Measurements from ENCODE around the gene MARCO. TPM values are rescaled to one million over a fixed set of nuclear protein-coding genes. Genes with fewer than 3 reads are reported as not detected.

The MARCO gene
- total RNA-seq, 1 experiment from 2014 or later: not detected

DNA sequence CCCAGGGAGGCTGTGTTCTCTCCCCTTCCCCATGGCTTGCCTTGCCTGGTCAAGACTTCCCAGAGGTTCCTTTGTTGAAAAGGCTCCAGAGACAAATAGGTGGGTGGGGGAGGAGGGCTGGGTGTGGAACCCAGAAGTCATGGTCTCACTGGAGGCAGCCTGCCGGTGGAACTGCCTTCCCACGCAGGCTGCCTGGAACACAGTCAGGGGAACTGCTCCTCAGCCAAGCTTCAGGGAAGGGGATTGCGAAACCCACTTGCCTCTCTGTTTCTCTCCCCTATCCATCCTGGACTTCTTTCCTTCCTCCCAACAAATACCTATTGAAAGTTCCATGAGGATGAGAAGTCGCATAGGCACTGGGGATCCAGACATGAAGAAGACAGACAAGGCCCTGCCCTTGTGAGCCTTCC lies 31.6 kb downstream of the MARCO start:
- H4K20me1 ChIP-seq (ENCODE audit: low read length): no peaks in the 10 kb centered on the region
- no peak overlapping the region for H2AFZ ChIP-seq (ENCODE audit: low read length)
- no peaks in the 10 kb centered on the region for H3K9me2 ChIP-seq (replicated peaks; ENCODE audit: low read length)
- no peak overlapping the region for H3K4me3 ChIP-seq (ENCODE audit: low read length)
- BruUV-seq (replicated peaks): no TSS peak
- TF ChIP-seq, protein P1, sequence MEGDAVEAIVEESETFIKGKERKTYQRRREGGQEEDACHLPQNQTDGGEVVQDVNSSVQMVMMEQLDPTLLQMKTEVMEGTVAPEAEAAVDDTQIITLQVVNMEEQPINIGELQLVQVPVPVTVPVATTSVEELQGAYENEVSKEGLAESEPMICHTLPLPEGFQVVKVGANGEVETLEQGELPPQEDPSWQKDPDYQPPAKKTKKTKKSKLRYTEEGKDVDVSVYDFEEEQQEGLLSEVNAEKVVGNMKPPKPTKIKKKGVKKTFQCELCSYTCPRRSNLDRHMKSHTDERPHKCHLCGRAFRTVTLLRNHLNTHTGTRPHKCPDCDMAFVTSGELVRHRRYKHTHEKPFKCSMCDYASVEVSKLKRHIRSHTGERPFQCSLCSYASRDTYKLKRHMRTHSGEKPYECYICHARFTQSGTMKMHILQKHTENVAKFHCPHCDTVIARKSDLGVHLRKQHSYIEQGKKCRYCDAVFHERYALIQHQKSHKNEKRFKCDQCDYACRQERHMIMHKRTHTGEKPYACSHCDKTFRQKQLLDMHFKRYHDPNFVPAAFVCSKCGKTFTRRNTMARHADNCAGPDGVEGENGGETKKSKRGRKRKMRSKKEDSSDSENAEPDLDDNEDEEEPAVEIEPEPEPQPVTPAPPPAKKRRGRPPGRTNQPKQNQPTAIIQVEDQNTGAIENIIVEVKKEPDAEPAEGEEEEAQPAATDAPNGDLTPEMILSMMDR (conservative IDR thresholded peaks at IDR 0.05; ENCODE audit: low read depth, low read length): no peak
- TF ChIP-seq EZH2phosphoT487 (IDR thresholded peaks at IDR 0.05; ENCODE audit: borderline replicate concordance, low read length): no peak
- TF ChIP-seq EZH2 (IDR thresholded peaks at IDR 0.05; ENCODE audit: low read length, unreplicated experiment): no peak
- H3K79me2 ChIP-seq (ENCODE audit: low read length): no peaks in the 10 kb centered on the region
- H3K27ac ChIP-seq (ENCODE audit: low read length): peak overlapping the region; percentile 62
- POLR2A ChIA-PET (ENCODE audit: unreplicated experiment): no interaction called here
- intact Hi-C loops (cut with micrococcal nuclease): no loop called here
- H3K27me3 ChIP-seq (ENCODE audit: low read length): no peaks in the 10 kb centered on the region
- peaks cover 33% of the 10 kb centered on the region for H3K4me1 ChIP-seq (ENCODE audit: insufficient read depth, low read length)
- no peak overlapping the region for H3K9ac ChIP-seq (ENCODE audit: low read length)
- ATAC-seq: no peak
- H3K4me2 ChIP-seq (ENCODE audit: low read length): peak overlapping the region; percentile 53
- no peaks in the 10 kb centered on the region for H3F3A ChIP-seq (ENCODE audit: low read length, unreplicated experiment)
- CTCF ChIA-PET: no interaction called here
- H3K9me3 ChIP-seq (ENCODE audit: low read length): no peaks in the 10 kb centered on the region
- no peaks in the 10 kb centered on the region for H3K36me3 ChIP-seq (ENCODE audit: low read depth, low read length)
- peak; percentile 22 for DNase-seq

DNA sequence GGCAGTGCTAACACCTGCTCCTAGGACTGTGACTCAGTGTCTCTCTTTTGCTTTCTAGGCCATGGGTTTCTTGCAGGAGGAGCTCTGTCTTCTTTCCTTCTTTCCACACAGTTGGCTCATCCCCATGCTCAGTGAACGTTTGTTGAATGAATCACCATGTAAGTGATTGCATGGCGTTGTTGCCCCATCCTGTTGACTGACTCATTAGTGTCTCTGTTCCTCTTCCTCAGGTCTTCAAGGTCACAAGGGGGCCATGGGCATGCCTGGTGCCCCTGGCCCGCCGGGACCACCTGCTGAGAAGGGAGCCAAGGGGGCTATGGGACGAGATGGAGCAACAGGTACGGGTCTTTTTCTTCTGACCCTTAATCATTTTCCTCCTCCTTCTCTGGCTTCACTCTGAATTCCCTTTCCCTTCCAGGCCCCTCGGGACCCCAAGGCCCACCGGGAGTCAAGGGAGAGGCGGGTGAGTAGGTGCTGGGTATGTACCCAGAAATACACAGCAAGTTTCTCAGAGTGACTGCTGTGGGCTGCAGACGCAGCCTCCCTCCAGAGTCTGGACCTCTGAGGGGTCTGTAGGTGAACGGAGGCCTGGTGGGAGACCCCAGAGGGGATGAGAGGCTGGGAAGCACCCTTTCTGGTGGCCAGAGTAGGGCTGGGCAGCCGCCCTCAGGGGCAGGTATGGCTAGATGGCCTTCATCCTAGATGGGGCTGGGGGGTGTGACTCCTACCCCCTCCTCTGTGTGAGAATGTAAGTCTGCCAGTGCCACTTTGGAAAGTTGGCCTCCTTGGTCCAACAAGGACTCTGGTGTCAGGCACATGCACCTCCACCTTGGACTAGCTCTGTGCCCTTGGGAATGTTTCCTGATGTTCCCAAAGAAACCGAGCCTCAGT lies 32.4 kb downstream of the MARCO start:
- DNase-seq: peak; percentile 80
- no TSS peak for BruUV-seq (replicated peaks)
- Histone ChIP-seq H3K36me3 (ENCODE audit: low read depth, low read length) (no peaks in the 10 kb centered on the region), H3F3A (ENCODE audit: low read length, unreplicated experiment) (no peaks in the 10 kb centered on the region), H3K9ac (ENCODE audit: low read length) (no peak overlapping the region), H3K9me2 (replicated peaks; ENCODE audit: low read length) (no peaks in the 10 kb centered on the region), H2AFZ (ENCODE audit: low read length) (no peak overlapping the region), H3K4me1 (ENCODE audit: insufficient read depth, low read length) (peaks cover 33% of the 10 kb centered on the region), H3K27me3 (ENCODE audit: low read length) (no peaks in the 10 kb centered on the region), H3K27ac (ENCODE audit: low read length) (peak overlapping the region; percentile 62; the same call in 1 of the 2 replicates), H4K20me1 (ENCODE audit: low read length) (no peaks in the 10 kb centered on the region), H3K4me3 (ENCODE audit: low read length) (no peak overlapping the region), H3K4me2 (ENCODE audit: low read length) (peak overlapping the region; percentile 53), H3K9me3 (ENCODE audit: low read length) (no peaks in the 10 kb centered on the region), H3K79me2 (ENCODE audit: low read length) (no peaks in the 10 kb centered on the region)
- TF ChIP-seq EZH2phosphoT487 (IDR thresholded peaks at IDR 0.05; ENCODE audit: borderline replicate concordance, low read length): no peak
- no peak for TF ChIP-seq EZH2 (IDR thresholded peaks at IDR 0.05; ENCODE audit: low read length, unreplicated experiment)
- TF ChIP-seq, protein P1 (conservative IDR thresholded peaks at IDR 0.05; ENCODE audit: low read depth, low read length): no peak
- ChIA-PET CTCF (no interaction called here), POLR2A (ENCODE audit: unreplicated experiment) (no interaction called here)
- intact Hi-C loops (cut with micrococcal nuclease): no loop called here
- ATAC-seq: no peak

DNA sequence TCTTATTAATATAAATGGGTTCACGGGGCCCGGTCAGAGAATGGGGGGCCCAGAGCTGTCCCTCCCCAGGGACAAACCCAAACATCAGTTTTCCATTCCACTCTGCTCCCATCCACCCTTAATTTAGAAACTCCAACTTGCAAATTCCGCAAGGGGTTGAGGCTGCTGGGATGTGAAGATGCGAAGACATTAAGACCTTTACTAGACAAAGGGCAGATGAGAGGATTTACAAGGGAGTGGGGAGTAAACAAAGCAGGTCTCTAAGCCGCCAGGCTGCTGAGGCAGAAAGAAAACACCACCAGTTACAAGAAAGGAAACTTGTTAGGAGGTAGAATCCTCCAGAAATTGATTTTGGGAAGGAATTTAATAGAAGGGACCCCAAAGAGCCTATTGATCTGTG lies 33.1 kb downstream of the MARCO start:
- no peaks in the 10 kb centered on the region for H3K36me3 ChIP-seq (ENCODE audit: low read depth, low read length)
- H3K9me3 ChIP-seq (ENCODE audit: low read length): no peaks in the 10 kb centered on the region
- H3K9me2 ChIP-seq (replicated peaks; ENCODE audit: low read length): no peaks in the 10 kb centered on the region
- no peak for DNase-seq
- no peak overlapping the region for H3K4me2 ChIP-seq (ENCODE audit: low read length)
- no peak overlapping the region for H3K4me3 ChIP-seq (ENCODE audit: low read length)
- BruUV-seq (replicated peaks): no TSS peak
- H3K79me2 ChIP-seq (ENCODE audit: low read length): no peaks in the 10 kb centered on the region
- H3F3A ChIP-seq (ENCODE audit: low read length, unreplicated experiment): no peaks in the 10 kb centered on the region
- 0 out of 2 replicates have a peak, but pooled peaks cover 5% of the 10 kb centered on the region for H3K27me3 ChIP-seq (ENCODE audit: low read length)
- ATAC-seq: no peak
- no peak overlapping the region for H3K27ac ChIP-seq (ENCODE audit: low read length)
- no peaks in the 10 kb centered on the region for H4K20me1 ChIP-seq (ENCODE audit: low read length)
- ChIA-PET POLR2A (ENCODE audit: unreplicated experiment) (no interaction called here), CTCF (no interaction called here)
- H3K4me1 ChIP-seq (ENCODE audit: insufficient read depth, low read length): peaks cover 33% of the 10 kb centered on the region
- no peak overlapping the region for H3K9ac ChIP-seq (ENCODE audit: low read length)
- no peak overlapping the region for H2AFZ ChIP-seq (ENCODE audit: low read length)
- intact Hi-C loops (cut with micrococcal nuclease): no loop called here
- TF ChIP-seq EZH2 (IDR thresholded peaks at IDR 0.05; ENCODE audit: low read length, unreplicated experiment) (no peak), EZH2phosphoT487 (IDR thresholded peaks at IDR 0.05; ENCODE audit: borderline replicate concordance, low read length) (no peak)
- TF ChIP-seq, protein P1 (conservative IDR thresholded peaks at IDR 0.05; ENCODE audit: low read depth, low read length): no peak

Measured in PC-3 (cell line).